Fibroblast of skin of scalp (primary cell): Measurements from ENCODE around the gene TLR8.
"Not testable (repeated sequence)": the region's sequence is repeated elsewhere in the genome, so short reads cannot be mapped to it uniquely, and the experiment has no call there.

Experiments used
- DNase-seq: peaks from one replicate; pipeline ENCODE4 v3.0.0-alpha.2; 2013

TLR8 gene

GRCh38 chrX:12947545-12948235 lies 41.3 kb downstream of the TLR8 start:
- DNase-seq = no peak

- DNase-seq = no peak
Measured at GRCh38 chrX:12948495-12948894, 42.1 kb downstream of the TLR8 start.

GRCh38 chrX:12949205-12949926 lies 42.9 kb downstream of the TLR8 start:
- DNase-seq = peak; percentile 93

GRCh38 chrX:12949927-12950656 lies 43.7 kb downstream of the TLR8 start:
- DNase-seq = peak; percentile 90

- peak; percentile 26 for DNase-seq
Measured at GRCh38 chrX:12950851-12951594, 44.6 kb downstream of the TLR8 start.

- DNase-seq = no peak
Measured at GRCh38 chrX:12951595-12951975, 45.2 kb downstream of the TLR8 start.

- DNase-seq = no peak
Measured at GRCh38 chrX:12953420-12953819, 47.0 kb downstream of the TLR8 start.

GRCh38 chrX:12954376-12954775 lies 48.0 kb downstream of the TLR8 start:
- DNase-seq = no peak

GRCh38 chrX:12954981-12955380 lies 48.6 kb downstream of the TLR8 start:
- DNase-seq = no peak

- DNase-seq = peak; percentile 87
Measured at GRCh38 chrX:12955882-12956703, 49.7 kb downstream of the TLR8 start.

GRCh38 chrX:12956704-12957534 lies 50.5 kb downstream of the TLR8 start:
- DNase-seq = peak; percentile 75

GRCh38 chrX:12958059-12958458 lies 51.6 kb downstream of the TLR8 start:
- DNase-seq = no peak

GRCh38 chrX:12958461-12958860 lies 52.0 kb downstream of the TLR8 start:
- no peak for DNase-seq

GRCh38 chrX:12961196-12961718 lies 54.8 kb downstream of the TLR8 start:
- no peak for DNase-seq

- DNase-seq = no peak
Measured at GRCh38 chrX:12962041-12962504, 55.7 kb downstream of the TLR8 start.

- not testable (repeated sequence) for DNase-seq
Measured at GRCh38 chrX:12963210-12963850, 56.9 kb downstream of the TLR8 start.

GRCh38 chrX:12965131-12965940 lies 58.9 kb downstream of the TLR8 start:
- DNase-seq = no peak

- no peak for DNase-seq
Measured at GRCh38 chrX:12966151-12966550, 59.7 kb downstream of the TLR8 start.
